Measurements from ENCODE around the gene LDHD.

GRCh38 chr16:75114179-75114945 lies 2.2 kb downstream of the LDHD start:
- TF ChIP-seq CTCF (IDR thresholded peaks at IDR 0.05; ENCODE audit: low read depth, low read length) = no peak
- no peak for TF ChIP-seq EZH2phosphoT487 (IDR thresholded peaks at IDR 0.05; ENCODE audit: low read depth)
